ENCODE data around the gene BCL2L1. TPM values are rescaled to one million over a fixed set of nuclear protein-coding genes. Genes with fewer than 3 reads are reported as not detected.

BCL2L1 gene
- polyA plus RNA-seq, 1 donor from 2014 or later = 125 TPM

DNA sequence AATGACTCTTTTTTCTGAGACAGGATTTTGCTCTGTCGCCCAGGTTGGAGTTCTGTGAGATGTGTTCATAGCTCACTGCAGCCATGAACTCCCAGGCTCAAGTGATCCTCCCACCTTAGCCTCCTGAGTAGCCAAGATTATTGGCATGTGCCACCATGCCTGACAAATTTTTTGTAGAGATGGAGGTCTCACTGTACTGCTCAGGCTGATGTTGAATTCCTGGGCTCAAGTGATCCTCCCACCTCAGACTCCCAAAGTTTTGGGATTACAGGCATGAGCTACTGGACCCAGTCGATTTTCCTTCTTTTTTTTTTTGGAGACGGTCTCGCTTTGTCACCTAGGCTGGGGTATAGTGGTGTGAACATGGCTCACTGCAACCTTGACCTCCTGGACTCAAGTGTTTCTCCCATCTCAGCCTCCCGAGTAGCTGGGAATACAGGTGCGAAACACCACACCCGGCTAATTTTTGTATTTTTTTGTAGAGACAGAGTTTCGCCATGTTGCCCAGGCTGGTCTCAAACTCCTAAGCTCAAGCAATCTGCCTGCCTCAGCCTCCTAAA lies 24.3 kb downstream of the BCL2L1 start:
- Histone ChIP-seq H3K27ac (ENCODE audit: low read length) (no peak overlapping the region), H3K4me3 (ENCODE audit: low read length) (no peak overlapping the region), H3F3A (ENCODE audit: insufficient read depth, low read length, poor library complexity, severe bottlenecking) (no peaks in the 10 kb centered on the region), H3K36me3 (ENCODE audit: insufficient read depth, low read length) (peaks cover 14% of the 10 kb centered on the region), H4K20me1 (ENCODE audit: insufficient read depth) (no peaks in the 10 kb centered on the region), H3K4me2 (ENCODE audit: low read length) (no peak overlapping the region), H3K9ac (ENCODE audit: low read length) (no peak overlapping the region), H3K9me2 (ENCODE audit: insufficient read depth, low read length) (no peaks in the 10 kb centered on the region), H2AFZ (ENCODE audit: low read depth, low read length) (no peak overlapping the region), H3K79me2 (replicated peaks; ENCODE audit: insufficient read depth, low read length) (peaks cover 35% of the 10 kb centered on the region), H3K27me3 (ENCODE audit: insufficient read depth, low read depth, low read length) (no peaks in the 10 kb centered on the region), H3K9me3 (ENCODE audit: low read length) (peaks cover 6% of the 10 kb centered on the region)
- TF ChIP-seq SMC3 (conservative IDR thresholded peaks at IDR 0.05; ENCODE audit: poor library complexity) (no peak), POLR2AphosphoS5 (IDR thresholded peaks at IDR 0.05) (no peak)

DNA sequence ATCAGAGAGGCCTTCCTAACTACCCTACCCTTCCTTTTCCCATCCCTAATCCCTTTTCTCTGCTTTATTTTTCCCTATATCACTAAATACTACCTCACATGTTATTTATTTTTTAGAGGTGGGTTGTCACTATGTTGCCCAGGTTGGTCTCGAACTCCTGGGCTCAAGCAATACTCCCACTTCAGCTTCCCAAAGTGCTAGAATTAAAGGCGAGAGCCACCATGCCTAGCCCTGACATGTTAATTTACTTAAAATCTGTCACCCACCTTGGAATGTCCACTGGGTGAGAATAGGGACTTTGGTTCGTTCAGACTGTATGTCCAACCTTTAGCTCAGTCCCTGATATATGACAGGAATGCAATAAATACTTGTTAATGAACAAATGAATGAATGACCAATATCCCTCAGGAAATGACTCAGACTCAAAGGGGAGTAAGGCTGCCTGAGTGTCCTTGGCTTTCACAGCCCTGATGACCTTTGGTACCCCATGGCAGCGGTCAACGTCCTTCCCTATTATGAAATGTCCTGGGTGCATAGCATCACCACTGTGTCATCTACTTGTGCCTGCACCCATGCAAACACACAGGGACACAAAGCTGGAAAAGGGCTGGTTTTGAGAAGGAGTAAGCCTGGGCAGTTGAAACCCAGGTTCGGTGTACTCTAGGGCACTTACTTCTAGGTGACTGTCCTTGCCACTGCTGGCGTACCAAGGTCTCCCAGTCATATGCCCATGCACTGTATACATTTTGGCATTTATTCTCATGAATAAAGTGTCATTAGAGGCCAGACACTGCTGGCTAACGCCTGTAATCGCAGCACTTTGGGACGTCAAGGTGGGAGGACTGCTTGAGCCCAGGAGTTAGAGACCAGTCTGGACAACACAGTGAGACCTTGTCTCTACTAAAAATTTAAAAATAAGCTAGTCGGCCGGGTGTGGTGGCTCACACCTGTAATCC lies 26.5 kb downstream of the BCL2L1 start:
- Histone ChIP-seq H3K4me3 (ENCODE audit: low read length) (no peak overlapping the region), H3K27ac (ENCODE audit: low read length) (no peak overlapping the region), H3K4me2 (ENCODE audit: low read length) (no peak overlapping the region), H3K79me2 (replicated peaks; ENCODE audit: insufficient read depth, low read length) (peaks cover 33% of the 10 kb centered on the region), H3K9me2 (ENCODE audit: insufficient read depth, low read length) (no peaks in the 10 kb centered on the region), H3K9ac (ENCODE audit: low read length) (no peak overlapping the region), H3K36me3 (ENCODE audit: insufficient read depth, low read length) (peaks cover 19% of the 10 kb centered on the region), H3K9me3 (ENCODE audit: low read length) (peaks cover 6% of the 10 kb centered on the region), H4K20me1 (ENCODE audit: insufficient read depth) (no peaks in the 10 kb centered on the region), H3F3A (ENCODE audit: insufficient read depth, low read length, poor library complexity, severe bottlenecking) (no peaks in the 10 kb centered on the region), H3K27me3 (ENCODE audit: insufficient read depth, low read depth, low read length) (no peaks in the 10 kb centered on the region), H2AFZ (ENCODE audit: low read depth, low read length) (no peak overlapping the region)
- TF ChIP-seq SMC3 (conservative IDR thresholded peaks at IDR 0.05; ENCODE audit: poor library complexity) (no peak), EP300 (conservative IDR thresholded peaks at IDR 0.05; ENCODE audit: poor library complexity, severe bottlenecking) (no peak)

DNA sequence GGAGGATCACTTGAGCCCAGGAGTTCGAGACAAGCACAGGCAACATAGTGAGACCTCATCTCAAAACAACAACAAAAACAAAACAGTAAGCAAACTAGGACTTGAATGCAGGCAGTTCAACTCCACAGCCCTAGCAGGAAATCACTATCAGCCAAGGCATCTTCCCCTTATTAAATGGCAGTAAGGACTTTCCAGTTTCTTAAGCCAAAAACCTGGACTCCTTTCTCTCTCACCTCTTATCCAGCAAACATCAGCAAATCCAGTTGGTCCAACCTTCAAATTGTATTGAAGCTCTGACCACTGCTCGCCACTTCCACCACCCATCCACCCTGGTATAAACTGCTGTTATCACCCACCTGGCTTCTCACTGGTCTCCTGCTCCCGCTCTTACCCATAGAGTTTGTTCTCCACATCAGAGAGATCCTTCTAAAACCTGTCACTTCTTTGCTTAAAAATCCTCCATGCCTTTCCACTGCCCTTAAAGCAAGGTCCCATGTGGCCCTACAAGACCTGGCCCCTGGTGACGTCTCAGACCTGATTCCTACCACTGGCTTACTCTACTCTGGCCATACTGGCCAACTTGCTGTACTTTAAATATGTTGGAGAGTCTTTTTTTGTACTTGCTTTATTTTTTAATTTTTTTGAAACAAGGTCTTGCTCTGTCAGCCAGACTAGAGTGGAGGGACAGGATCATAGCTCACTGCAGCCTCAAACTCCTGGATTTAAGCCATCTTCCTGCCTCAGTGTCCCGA lies 27.6 kb downstream of the BCL2L1 start:
- H3K9ac ChIP-seq (ENCODE audit: low read length) = no peak overlapping the region
- no peak overlapping the region for H3K4me2 ChIP-seq (ENCODE audit: low read length)

More for the DNA sequence above, 27.6 kb downstream of the BCL2L1 start:
- Histone ChIP-seq H2AFZ (ENCODE audit: low read depth, low read length) (no peak overlapping the region), H4K20me1 (ENCODE audit: insufficient read depth) (no peaks in the 10 kb centered on the region), H3K36me3 (ENCODE audit: insufficient read depth, low read length) (peaks cover 9% of the 10 kb centered on the region), H3K27me3 (ENCODE audit: insufficient read depth, low read depth, low read length) (no peaks in the 10 kb centered on the region), H3K27ac (ENCODE audit: low read length) (no peak overlapping the region), H3K9me3 (ENCODE audit: low read length) (no peaks in the 10 kb centered on the region), H3K9me2 (ENCODE audit: insufficient read depth, low read length) (no peaks in the 10 kb centered on the region), H3K4me3 (ENCODE audit: low read length) (no peak overlapping the region), H3F3A (ENCODE audit: insufficient read depth, low read length, poor library complexity, severe bottlenecking) (no peaks in the 10 kb centered on the region), H3K79me2 (replicated peaks; ENCODE audit: insufficient read depth, low read length) (peaks cover 29% of the 10 kb centered on the region)
- TF ChIP-seq TAF1 (IDR thresholded peaks at IDR 0.05; ENCODE audit: low read depth) (no peak), EZH2 (IDR thresholded peaks at IDR 0.05; ENCODE audit: borderline replicate concordance, insufficient read depth, low read length, poor library complexity, severe bottlenecking) (no peak), CTCF (IDR thresholded peaks at IDR 0.05; ENCODE audit: poor library complexity, severe bottlenecking) (no peak), MXI1 (conservative IDR thresholded peaks at IDR 0.05; ENCODE audit: poor library complexity, severe bottlenecking) (no peak), EP300 (conservative IDR thresholded peaks at IDR 0.05; ENCODE audit: poor library complexity, severe bottlenecking) (no peak), POLR2AphosphoS5 (IDR thresholded peaks at IDR 0.05) (no peak), SMC3 (conservative IDR thresholded peaks at IDR 0.05; ENCODE audit: poor library complexity) (no peak), RAD21 (conservative IDR thresholded peaks at IDR 0.05) (no peak)
- TF ChIP-seq, protein P1, sequence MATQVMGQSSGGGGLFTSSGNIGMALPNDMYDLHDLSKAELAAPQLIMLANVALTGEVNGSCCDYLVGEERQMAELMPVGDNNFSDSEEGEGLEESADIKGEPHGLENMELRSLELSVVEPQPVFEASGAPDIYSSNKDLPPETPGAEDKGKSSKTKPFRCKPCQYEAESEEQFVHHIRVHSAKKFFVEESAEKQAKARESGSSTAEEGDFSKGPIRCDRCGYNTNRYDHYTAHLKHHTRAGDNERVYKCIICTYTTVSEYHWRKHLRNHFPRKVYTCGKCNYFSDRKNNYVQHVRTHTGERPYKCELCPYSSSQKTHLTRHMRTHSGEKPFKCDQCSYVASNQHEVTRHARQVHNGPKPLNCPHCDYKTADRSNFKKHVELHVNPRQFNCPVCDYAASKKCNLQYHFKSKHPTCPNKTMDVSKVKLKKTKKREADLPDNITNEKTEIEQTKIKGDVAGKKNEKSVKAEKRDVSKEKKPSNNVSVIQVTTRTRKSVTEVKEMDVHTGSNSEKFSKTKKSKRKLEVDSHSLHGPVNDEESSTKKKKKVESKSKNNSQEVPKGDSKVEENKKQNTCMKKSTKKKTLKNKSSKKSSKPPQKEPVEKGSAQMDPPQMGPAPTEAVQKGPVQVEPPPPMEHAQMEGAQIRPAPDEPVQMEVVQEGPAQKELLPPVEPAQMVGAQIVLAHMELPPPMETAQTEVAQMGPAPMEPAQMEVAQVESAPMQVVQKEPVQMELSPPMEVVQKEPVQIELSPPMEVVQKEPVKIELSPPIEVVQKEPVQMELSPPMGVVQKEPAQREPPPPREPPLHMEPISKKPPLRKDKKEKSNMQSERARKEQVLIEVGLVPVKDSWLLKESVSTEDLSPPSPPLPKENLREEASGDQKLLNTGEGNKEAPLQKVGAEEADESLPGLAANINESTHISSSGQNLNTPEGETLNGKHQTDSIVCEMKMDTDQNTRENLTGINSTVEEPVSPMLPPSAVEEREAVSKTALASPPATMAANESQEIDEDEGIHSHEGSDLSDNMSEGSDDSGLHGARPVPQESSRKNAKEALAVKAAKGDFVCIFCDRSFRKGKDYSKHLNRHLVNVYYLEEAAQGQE (IDR thresholded peaks at IDR 0.05; ENCODE audit: borderline replicate concordance) = no peak
